Endothelial cell of umbilical vein (primary cell): ENCODE measurements around the gene SEBOX.

ENCODE experiments used
- CTCF ChIP-seq, 2 donors: IDR thresholded peaks; 1 replicate in 1 of 2; 2 replicates in 1 of 2; pipeline ENCODE4 v1.5.1; 2011; ENCODE audit warnings: low read length in 2 of 2, mild to moderate bottlenecking in 2 of 2, moderate library complexity in 2 of 2, control low read depth in 1 of 2, inconsistent platforms in 1 of 2, low read depth in 1 of 2; ENCODE audit not compliant: insufficient read depth in 1 of 2; ENCODE audit errors: extremely low read depth in 1 of 2
- POLR2A ChIP-seq: IDR thresholded peaks from 2 replicates; pipeline ENCODE4 v1.6.1; 2012; ENCODE audit warnings: low read depth, mild to moderate bottlenecking, control low read depth, low read length

GRCh38 chr17:28381141-28381825, 16.3 kb upstream of the SEBOX start:
- TF ChIP-seq CTCF (IDR thresholded peaks at IDR 0.05; ENCODE audit: extremely low read depth in 1 of 2, insufficient read depth in 1 of 2, low read depth in 1 of 2, low read length in 2 of 2) (peak; percentile 36 to 62), POLR2A (no peak)
